Motor neuron (in vitro differentiated cells): ENCODE data around the gene SLCO4A1. TPM values are rescaled to one million over a fixed set of nuclear protein-coding genes. Genes with fewer than 3 reads are reported as not detected.

Experiments used
- ATAC-seq, 8 experiments: fragments of 200-7000 bp; cut with Tn5 transposase; replicated peaks in 6 of 8; 2 replicates each; pipeline ENCODE4 v1.8.0; 2021; ENCODE audit warnings: mild to moderate bottlenecking in 8 of 8, moderate library complexity in 8 of 8
- H3K27ac ChIP-seq, 2 donors: fragments of 250-450 bp; sonication (Bioruptor Pico); 2 replicates each; pipeline ENCODE4 v1.9.0; 2021; ENCODE audit warnings: antibody characterized with exemption in 2 of 2, mild to moderate bottlenecking in 2 of 2, moderate library complexity in 1 of 2
- H3K4me1 ChIP-seq, 2 donors: fragments of 250-450 bp; sonication (Bioruptor Pico); replicated peaks in 1 of 2; 2 replicates each; pipeline ENCODE4 v1.6.1; 2021; ENCODE audit warnings: antibody characterized with exemption in 2 of 2, mild to moderate bottlenecking in 2 of 2, moderate library complexity in 1 of 2
- H3K4me3 ChIP-seq, 5 donors: fragments of 250-450 bp; sonication (Bioruptor Pico); 2 replicates each; pipeline ENCODE4 v1.9.0; 2021; ENCODE audit warnings: antibody characterized with exemption in 5 of 5, mild to moderate bottlenecking in 5 of 5, moderate library complexity in 4 of 5
- WGBS, 10 experiments: fragments of 450-650 bp; shearing (Covaris generic); methylation state at CpG; one replicate each; pipeline ENCODE4 v1.0.0; 2022; 5-methylcytosine and 5-hydroxymethylcytosine counted together
- in situ Hi-C, 9 experiments: fragments of 400-800 bp; cut with MboI; loops; one replicate each; pipeline ENCODE4 v1.15.0; 2021; ENCODE audit warnings: low sequenced_read_pairs in 9 of 9, low pct_unique_long_range_greater_than_20kb in 2 of 9; ENCODE audit not compliant: unreplicated experiment in 9 of 9
- total RNA-seq, 8 experiments: library from RNA; unstranded; fragments of 300-600 nt; gene quantifications; 2 replicates each; pipeline versions ENCODE4 v1.2.3 to v1.2.4, GENCODE V29; 2022

Gene SLCO4A1
- total RNA-seq, 8 experiments from 2014 or later: 1.0 to 14.2 (median 3.2) TPM

- Histone ChIP-seq H3K4me1 (peaks cover 42 to 43% of the 10 kb centered on the region in 2 donors), H3K27ac (no peak overlapping the region), H3K4me3 (no peak overlapping the region)
- no peak for ATAC-seq
- in situ Hi-C loops: no loop called here
- 70 to 100% (median 88%) methylated on average over 1 to 6 of the region's 11 CpGs; no CpG with 5 or more reads in 4 of the 10 experiments for WGBS, 10 experiments
These were observed 4.7 kb upstream of the SLCO4A1 start for GRCh38 chr20:62637521-62638054.

GRCh38 chr20:62638055-62638570 is 4.2 kb upstream of the SLCO4A1 start:
- 30 to 82% (median 68%) methylated on average over 2 to 8 of the region's 12 CpGs; no CpG with 5 or more reads in 4 of the 10 experiments for WGBS, 10 experiments
- ATAC-seq: no peak
- in situ Hi-C loops: no loop called here
- Histone ChIP-seq H3K4me1 (peaks cover 41 to 43% of the 10 kb centered on the region in 2 donors), H3K4me3 (no peak overlapping the region), H3K27ac (no peak overlapping the region)

GRCh38 chr20:62638679-62639406 is 3.5 kb upstream of the SLCO4A1 start:
- Histone ChIP-seq H3K4me3 (no peak overlapping the region), H3K4me1 (peaks cover 41 to 48% of the 10 kb centered on the region in 2 donors), H3K27ac (peak overlapping the region; percentile 8 to 29)
- peak in 5 of 8 experiments; percentile 38 to 59 (median 47) for ATAC-seq
- in situ Hi-C loops: no loop called here
- WGBS, 10 experiments: 67 to 88% (median 80%) methylated on average over 3 to 12 of the region's 23 CpGs; no CpG with 5 or more reads in 3 of the 10 experiments

- Histone ChIP-seq H3K4me3 (no peak overlapping the region), H3K27ac (no peak overlapping the region), H3K4me1 (peaks cover 41 to 45% of the 10 kb centered on the region in 2 donors)
- 7 to 87% (median 50%) methylated on average over 1 to 8 of the region's 9 CpGs; no CpG with 5 or more reads in 1 of the 10 experiments for WGBS, 10 experiments
- no peak for ATAC-seq
- in situ Hi-C loops: no loop called here
These were observed 2.5 kb upstream of the SLCO4A1 start for GRCh38 chr20:62639765-62640164.

GRCh38 chr20:62640870-62641269 is 1.4 kb upstream of the SLCO4A1 start:
- Histone ChIP-seq H3K4me3 (no peak overlapping the region), H3K27ac (no peak overlapping the region), H3K4me1 (peaks cover 34% of the 10 kb centered on the region in 2 donors)
- WGBS, 10 experiments: 60 to 100% (median 97%) methylated on average over 1 to 4 of the region's 9 CpGs; no CpG with 5 or more reads in 5 of the 10 experiments
- in situ Hi-C loops: no loop called here
- no peak for ATAC-seq

- H3K27ac ChIP-seq: no peak overlapping the region
- peaks cover 30 to 33% of the 10 kb centered on the region in 2 donors for H3K4me1 ChIP-seq
- ATAC-seq: peak in 1 of 8 experiments; percentile 20
- peak overlapping the region; percentile 31 to 49 (median 39) for H3K4me3 ChIP-seq
- in situ Hi-C loops: no loop called here
- WGBS, 10 experiments: 0 to 91% (median 68%) methylated on average over 2 to 10 of the region's 32 CpGs; no CpG with 5 or more reads in 1 of the 10 experiments
These were observed 817 bp upstream of the SLCO4A1 start for GRCh38 chr20:62641321-62642050.

- Histone ChIP-seq H3K27ac (no peak overlapping the region), H3K4me1 (peaks cover 41 to 43% of the 10 kb centered on the region in 2 donors), H3K4me3 (peak overlapping the region; percentile 31 to 49 (median 39))
- ATAC-seq: peak; percentile 2 to 50 (median 34)
- WGBS, 10 experiments: 0 to 10% (median 2%) methylated on average over 1 to 5 of the region's 84 CpGs; no CpG with 5 or more reads in 4 of the 10 experiments
- in situ Hi-C loops: no loop called here
These were observed 590 bp downstream of the SLCO4A1 start for GRCh38 chr20:62642666-62643520.

- Histone ChIP-seq H3K4me3 (peak overlapping the region; percentile 31 to 49 (median 39)), H3K27ac (no peak overlapping the region), H3K4me1 (peaks cover 38 to 44% of the 10 kb centered on the region in 2 donors)
- in situ Hi-C loops: no loop called here
- 10 to 70% (median 20%) methylated on average over 1 to 7 of the region's 14 CpGs; no CpG with 5 or more reads in 3 of the 10 experiments for WGBS, 10 experiments
- no peak for ATAC-seq
These were observed 1.3 kb downstream of the SLCO4A1 start for GRCh38 chr20:62643521-62644043.

GRCh38 chr20:62644044-62644795 is 1.9 kb downstream of the SLCO4A1 start:
- no peak overlapping the region for H3K27ac ChIP-seq
- ATAC-seq: no peak
- peaks cover 32 to 40% of the 10 kb centered on the region in 2 donors for H3K4me1 ChIP-seq
- H3K4me3 ChIP-seq: no peak overlapping the region
- WGBS, 10 experiments: 74 to 100% (median 87%) methylated on average over 2 to 7 of the region's 23 CpGs; no CpG with 5 or more reads in 3 of the 10 experiments
- in situ Hi-C loops: no loop called here

- H3K27ac ChIP-seq: no peak overlapping the region
These were observed 2.6 kb downstream of the SLCO4A1 start for GRCh38 chr20:62644802-62645496.

GRCh38 chr20:62645613-62646012 is 3.3 kb downstream of the SLCO4A1 start:
- ATAC-seq: no peak
- Histone ChIP-seq H3K27ac (no peak overlapping the region), H3K4me1 (peaks cover 22 to 28% of the 10 kb centered on the region in 2 donors), H3K4me3 (no peak overlapping the region)
- WGBS, 10 experiments: 87 to 100% (median 93%) methylated on average over 1 to 11 of the region's 15 CpGs; no CpG with 5 or more reads in 6 of the 10 experiments
- in situ Hi-C loops: no loop called here

More at GRCh38 chr20:62644802-62645496, 2.6 kb downstream of the SLCO4A1 start:
- WGBS, 10 experiments: 60 to 88% (median 82%) methylated on average over 1 to 4 of the region's 12 CpGs; no CpG with 5 or more reads in 7 of the 10 experiments
- Histone ChIP-seq H3K4me3 (no peak overlapping the region), H3K4me1 (peaks cover 26 to 33% of the 10 kb centered on the region in 2 donors)
- no peak for ATAC-seq
- in situ Hi-C loops: no loop called here
